SH-SY5Y (cell line): ENCODE measurements around the gene FAM184B.

ENCODE experiments used
- GATA2 ChIP-seq: IDR thresholded peaks from 2 replicates; pipeline ENCODE4 v1.6.1; 2011; ENCODE audit warnings: mild to moderate bottlenecking, low read depth, low read length
- GATA3 ChIP-seq: IDR thresholded peaks from 2 replicates; pipeline ENCODE4 v1.6.1; 2011; ENCODE audit warnings: low read depth, mild to moderate bottlenecking, low read length, moderate library complexity

- TF ChIP-seq GATA3: no peak
- TF ChIP-seq GATA2: no peak
Measured at GRCh38 chr4:17687237-17687857, 94.1 kb downstream of the FAM184B start.
